HG02798 (cell line): ENCODE data around the gene HBB.
"Not testable (repeated sequence)": the region's sequence is repeated elsewhere in the genome, so short reads cannot be mapped to it uniquely, and the experiment has no call there.

Source experiments
- ATAC-seq: cut with Tn5 transposase; IDR thresholded peaks from one replicate; pipeline ENCODE4 v1.9.1; 2021; ENCODE audit warnings: mild to moderate bottlenecking; ENCODE audit not compliant: unreplicated experiment, poor library complexity

The HBB gene

DNA sequence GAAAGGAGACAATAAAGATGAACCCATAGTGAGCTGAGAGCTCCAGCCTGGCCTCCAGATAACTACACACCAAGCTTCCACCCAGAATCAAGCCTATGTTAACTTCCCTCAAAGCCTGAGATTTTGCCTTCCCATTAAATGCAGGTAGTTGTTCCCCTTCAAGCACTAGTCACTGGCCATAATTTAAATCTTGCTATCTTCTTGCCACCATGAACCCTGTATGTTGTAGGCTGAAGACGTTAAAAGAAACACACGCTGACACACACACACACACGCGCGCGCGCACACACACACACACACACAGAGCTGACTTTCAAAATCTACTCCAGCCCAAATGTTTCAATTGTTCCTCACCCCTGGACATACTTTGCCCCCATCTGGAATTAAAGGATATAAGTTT is 21.6 kb upstream of the HBB start:
- not testable (repeated sequence) for ATAC-seq

DNA sequence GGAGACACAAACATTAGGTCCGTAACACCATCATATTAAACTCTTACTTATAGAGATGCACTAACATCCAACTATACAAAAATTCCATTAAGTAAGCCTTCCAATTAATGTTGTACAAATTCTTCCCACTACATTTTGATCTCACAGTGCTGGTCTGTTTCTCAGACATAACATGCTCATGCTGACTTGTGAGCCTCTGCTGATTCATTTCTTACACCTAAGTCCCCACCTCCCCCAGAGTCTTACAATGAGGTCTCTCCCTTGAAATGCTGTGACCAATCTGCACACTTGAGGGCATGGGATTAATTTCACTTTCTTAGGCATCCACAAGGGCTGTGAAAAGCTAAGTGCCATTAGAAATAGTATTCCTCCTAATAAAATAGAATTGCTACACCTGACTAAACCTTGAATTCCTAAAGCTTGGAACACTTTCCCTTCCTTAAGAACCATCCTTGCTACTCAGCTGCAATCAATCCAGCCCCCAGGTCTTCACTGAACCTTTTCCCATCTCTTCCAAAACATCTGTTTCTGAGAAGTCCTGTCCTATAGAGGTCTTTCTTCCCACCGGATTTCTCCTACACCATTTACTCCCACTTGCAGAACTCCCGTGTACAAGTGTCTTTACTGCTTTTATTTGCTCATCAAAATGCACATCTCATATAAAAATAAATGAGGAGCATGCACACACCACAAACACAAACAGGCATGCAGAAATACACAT is 20.8 kb upstream of the HBB start:
- ATAC-seq: no peak

DNA sequence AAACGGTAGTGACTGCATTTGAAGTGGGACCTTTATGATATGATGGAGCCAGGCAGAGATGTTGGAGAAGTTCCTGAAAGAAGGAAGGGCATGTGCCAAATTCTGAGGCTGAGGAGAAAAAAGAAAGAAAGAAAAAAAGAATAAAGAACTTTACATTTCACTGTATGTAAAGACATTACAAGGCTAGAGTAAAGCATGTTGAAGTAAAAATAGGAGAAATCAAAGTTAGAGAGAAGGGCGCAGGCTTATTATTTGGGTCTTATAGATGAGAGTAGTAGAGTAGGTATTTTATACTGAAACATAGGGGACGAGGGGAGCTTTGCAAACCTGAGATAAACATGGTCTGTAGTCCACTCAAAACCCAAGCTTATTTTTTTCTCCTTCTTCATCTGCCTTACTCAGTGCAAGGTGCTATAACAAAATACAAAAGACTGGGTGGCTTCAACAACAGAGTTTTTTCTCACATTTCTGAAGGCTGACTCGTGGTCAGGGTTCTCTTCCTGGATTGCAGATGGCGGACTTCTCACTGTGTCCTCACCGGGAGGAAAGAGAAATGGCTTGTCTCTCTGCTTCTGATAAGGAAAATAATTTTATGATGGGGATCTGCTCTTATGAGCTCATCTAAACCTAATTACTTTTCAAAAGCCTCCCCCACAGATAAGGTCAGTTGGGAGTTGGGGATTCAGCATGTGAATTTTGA is 20.1 kb upstream of the HBB start:
- no peak for ATAC-seq

DNA sequence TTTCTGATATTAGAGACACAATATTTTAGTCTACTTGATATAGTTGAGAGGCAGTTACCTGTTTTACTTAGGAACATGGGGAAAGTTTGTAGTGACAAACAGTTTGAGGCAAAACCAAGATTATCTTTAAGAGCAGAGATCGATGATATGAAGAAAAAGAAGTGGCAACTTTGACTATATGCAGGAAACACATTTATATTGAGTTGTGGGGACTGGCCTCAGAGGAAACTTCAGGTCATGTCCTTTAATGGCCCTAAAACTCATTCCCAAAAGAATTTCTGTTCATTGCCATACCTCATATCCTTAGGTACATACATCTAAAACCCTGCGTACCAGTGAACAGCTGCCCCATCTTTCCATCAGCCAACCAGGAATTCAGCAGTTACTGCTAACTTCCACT is 18.3 kb upstream of the HBB start:
- ATAC-seq: no peak

DNA sequence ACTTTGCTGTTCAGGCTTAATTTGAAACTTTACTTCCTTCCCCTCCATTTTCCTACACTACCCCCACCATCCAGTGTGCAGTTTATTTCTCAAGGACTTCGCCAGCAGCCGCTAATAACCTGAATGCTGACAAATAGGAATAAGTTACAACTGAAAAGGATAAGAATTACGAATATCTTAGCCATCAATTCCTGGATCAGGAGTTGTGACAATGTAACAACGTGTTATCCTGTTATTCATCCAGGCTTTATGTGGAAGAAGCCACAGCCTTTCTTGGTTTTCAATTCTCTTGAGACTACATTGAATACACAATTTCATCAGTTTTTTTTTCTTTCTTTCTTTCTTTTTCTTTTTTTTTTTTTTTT is 16.9 kb upstream of the HBB start:
- no peak for ATAC-seq

DNA sequence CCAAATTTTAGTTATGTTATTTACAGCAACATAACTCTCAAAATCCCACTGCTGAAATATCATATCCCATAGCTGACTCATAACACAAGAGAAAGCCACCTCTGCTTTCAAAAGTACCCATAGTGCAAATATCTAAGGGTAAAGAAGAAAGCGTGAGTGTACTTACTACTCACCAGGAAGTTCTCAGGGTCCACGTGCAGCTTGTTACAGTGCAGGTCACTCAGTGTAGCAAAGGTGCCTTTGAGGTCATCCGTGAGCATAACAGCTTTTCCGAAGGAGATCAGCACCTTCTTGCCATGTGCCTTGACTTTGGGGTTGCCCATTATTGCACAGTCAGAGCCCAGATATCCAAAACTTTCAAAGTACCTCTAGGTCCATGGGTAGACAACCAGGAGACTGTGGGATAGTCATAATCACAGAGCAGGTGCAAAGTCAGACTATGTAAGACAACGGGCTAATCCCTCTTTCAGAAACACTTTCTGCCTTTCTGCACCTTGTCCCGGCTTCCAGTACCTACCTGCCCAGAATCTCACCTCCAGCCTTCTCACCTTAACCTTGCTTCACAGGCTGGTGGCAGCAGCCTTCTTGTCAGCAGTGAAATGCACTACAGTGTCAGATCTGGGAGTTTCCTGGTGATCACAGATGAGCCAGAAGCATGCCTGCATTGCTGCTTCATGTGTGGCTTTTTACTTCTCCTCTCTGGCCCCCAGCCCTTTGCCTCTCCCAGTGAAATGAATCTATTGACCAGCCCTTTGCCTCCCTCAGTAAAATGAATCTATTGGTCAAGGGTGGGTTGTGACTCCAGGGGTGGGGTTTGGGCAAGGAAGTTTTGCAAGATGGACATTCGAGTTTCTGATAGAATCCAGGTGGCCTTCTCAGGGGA is 16.3 kb upstream of the HBB start:
- ATAC-seq: peak; percentile 68

DNA sequence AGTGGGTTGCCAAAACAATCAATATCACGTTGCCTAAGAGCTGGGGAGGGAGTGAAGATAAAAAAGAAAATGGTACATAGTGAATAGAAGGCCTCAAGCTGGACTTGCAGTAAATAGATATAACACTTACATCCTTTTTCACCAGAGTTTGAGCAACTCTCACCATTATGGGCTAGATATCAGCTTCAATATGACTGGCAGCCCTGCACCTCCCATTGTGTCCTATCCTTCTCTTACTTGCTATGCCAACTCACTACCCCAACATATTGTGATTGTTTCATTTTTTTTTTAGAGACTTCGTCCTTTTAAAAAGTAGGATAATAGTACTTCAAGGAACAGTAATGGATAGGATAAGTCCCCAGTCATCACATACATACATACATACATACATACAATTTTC is 15.3 kb upstream of the HBB start:
- ATAC-seq: no peak

DNA sequence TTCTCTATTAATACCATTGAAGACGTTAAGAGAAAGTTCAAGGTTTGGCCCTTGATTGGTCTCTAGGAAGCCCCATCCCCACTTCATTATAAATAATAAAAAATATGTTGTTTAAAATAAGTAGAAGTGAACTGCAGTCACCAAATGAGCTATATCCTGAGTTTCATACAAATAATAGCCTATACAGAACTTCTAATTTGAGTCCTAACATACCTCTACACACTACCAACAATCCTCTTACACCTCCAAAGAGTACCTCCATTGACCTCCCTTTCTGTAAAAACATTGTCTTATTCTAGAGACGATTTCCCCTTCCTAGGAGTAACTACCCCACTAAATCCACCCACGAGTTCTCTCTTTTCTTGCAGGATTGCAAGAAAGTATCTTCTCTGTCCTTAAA is 14.6 kb upstream of the HBB start:
- no peak for ATAC-seq

DNA sequence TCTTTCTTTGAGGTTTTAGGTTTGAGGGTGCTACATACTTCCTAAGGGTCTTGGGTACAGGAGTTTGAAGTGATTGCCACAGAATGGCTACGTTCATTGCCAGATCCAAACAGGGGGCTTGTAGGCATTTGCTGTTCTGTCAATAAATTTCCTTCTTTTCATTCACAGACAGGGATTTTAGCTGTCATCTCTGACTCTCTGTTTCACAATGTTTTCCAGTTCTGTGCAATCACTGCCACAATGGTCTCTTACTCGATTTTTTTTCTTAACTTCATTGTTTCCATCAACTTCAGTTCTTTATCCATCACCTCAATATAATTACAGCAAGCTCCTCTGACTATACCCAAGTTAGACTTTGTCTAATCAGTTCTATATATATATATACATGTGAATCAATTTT is 13.6 kb upstream of the HBB start:
- no peak for ATAC-seq

DNA sequence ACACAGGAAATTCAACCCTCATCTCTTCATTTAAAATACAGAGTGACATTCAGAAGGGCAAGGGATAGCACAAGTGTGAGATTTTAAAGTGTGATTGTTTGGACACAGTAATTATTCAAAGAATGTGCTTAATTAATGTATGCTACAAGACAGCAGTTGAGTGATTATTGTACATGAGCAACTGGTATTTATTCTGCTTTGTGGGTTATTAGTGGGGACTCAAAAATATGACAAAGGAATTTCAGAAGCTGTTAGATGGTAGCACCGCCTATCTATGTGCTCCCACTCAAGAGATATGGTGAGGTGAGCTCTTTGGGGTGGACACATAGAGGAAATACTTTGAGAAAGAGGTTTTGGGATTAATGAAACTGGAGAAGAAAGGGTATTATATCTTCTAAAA is 13.2 kb upstream of the HBB start:
- ATAC-seq: no peak

DNA sequence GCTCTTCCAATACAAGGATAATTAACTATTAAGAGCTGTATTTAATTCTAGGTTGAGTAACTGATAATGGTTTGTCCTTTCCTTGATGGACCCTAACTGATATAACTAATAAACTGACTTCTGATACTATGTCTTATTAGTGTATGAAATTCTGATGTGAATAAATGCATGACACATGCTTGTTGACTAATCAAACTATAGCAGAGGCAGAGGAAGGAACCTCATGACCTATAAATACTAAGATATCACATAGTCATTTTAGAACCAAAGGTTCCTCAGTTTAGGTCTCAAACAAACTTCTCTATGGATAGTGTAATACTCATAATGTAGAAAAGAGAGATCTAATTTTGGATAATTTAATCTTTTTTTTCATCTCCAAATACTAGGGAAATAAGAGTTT is 12.2 kb upstream of the HBB start:
- no peak for ATAC-seq

DNA sequence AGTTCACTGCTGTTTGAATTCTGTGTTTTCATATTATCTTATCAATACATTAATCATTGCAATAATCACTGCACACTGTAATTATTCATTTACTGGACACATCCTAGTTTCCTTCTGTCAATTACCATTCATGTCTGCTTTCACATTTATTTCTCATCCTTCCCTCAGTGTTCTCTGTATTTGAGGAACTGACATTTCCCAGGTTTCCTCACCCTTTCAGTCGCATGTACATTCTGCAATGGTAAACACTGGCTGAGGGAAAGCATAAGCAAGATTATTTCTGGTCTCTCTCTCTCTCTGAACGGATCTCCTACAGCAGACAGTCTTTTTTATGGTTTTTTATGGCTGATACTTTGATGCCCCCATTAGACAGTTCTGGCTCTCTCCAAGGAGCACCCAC is 11.6 kb upstream of the HBB start:
- no peak for ATAC-seq

DNA sequence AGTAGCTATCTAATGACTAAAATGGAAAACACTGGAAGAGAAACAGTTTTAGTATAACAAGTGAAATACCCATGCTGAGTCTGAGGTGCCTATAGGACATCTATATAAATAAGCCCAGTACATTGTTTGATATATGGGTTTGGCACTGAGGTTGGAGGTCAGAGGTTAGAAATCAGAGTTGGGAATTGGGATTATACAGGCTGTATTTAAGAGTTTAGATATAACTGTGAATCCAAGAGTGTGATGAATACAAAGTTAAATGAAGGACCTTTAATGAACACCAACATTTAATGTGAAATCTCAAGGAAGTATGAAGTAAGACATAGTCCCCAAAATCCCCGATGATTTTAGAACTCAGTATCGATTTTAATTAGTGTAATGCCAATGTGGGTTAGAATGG is 10.5 kb upstream of the HBB start:
- ATAC-seq: no peak

DNA sequence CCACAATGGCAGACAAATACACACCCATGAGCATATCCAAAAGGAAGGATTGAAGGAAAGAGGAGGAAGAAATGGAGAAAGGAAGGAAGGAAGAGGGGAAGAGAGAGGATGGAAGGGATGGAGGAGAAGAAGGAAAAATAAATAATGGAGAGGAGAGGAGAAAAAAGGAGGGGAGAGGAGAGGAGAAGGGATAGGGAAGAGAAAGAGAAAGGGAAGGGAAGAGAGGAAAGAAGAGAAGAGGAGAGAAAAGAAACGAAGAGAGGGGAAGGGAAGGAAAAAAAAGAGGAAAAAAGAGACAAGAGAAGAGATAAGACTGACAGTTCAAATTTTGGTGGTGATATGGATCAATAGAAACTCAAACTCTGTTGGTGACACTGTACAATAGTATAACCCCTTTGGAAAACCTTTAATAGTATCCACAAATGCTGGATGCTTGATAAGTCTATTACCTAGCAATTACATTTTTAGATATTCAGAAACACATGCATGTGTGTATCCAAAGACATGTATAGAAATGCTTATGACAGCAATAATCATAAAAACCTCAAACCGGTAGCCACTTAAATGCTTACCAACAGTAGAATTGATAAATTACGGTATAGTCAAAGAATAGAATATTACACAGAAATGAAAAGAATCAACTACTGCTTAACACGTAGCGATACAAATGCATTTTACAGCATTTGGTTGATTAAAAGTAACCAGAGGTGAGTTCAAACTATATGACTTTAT is 8.7 kb upstream of the HBB start:
- ATAC-seq: no peak

DNA sequence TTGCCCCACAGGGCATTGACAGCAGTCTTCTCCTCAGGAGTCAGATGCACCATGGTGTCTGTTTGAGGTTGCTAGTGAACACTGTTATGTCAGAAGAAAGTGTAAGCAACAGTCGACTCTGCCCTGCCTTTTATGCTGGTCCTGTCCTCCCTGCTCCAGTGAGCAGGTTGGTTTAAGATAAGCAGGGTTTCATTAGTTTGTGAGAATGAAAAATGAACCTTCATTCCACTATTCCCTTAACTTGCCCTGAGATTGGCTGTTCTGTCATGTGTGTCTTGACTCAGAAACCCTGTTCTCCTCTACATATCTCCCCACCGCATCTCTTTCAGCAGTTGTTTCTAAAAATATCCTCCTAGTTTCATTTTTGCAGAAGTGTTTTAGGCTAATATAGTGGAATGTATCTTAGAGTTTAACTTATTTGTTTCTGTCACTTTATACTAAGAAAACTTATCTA is 7.5 kb upstream of the HBB start, which contains the start of gene HBD:
Gene HBD, minus strand, starts transcription at position 103 of the 454 bp plus-strand sequence. Its CDS starts 50 bp downstream, at position 53.
- peak; percentile 58 for ATAC-seq

DNA sequence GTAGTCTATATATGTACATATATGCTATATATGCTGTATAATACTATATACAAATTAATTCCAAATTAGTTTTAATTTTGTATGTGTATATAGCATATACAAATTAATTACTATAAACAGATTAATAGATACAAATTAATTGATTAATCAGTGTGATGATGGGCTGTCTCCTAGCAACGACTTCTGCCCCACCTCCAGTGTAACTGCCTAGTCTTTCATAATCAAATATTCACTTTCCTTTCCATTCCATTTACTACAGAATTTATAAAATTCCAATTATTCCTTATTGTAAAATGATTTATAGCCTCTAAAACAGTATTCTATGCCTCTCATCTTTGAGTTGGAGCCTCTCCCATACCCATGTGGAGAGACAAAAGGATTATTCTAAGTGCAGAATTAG is 6.4 kb upstream of the HBB start:
- ATAC-seq: no peak

DNA sequence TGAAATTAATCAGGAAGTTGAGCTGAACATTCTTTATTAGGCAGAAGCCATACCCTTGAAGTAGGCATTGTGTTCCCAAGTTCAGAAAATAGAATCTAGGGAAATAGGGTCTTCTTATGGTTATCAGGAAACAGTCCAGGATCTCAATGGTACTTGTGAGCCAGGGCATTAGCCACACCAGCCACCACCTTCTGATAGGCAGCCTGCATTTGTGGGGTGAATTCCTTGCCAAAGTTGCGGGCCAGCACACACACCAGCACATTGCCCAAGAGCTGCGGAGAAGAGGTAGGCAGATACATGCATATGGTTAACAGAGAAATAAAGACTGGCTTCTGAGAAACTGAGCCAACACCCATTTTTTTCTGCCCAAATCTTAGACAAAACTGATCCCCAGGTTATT is 6.0 kb upstream of the HBB start:
- no peak for ATAC-seq

DNA sequence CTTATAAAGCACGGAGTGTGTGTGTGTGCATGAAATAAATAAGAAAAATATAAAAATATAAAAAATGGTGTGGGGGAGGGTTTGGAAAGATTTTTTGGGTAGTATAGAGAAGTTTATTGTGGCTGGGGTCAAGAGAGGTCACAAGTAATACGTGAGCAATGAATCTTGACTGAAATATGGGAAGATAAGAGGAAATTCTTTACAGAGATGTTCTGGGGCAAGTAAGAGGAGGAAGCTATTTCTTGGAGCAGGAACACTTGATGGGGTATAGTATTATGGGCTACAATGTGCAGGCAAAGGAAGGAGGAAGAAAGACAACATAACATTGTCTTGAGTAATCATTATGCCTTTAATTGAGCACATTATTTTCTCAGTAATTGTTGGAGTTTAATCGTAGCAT is 5.3 kb upstream of the HBB start:
- ATAC-seq: no peak

DNA sequence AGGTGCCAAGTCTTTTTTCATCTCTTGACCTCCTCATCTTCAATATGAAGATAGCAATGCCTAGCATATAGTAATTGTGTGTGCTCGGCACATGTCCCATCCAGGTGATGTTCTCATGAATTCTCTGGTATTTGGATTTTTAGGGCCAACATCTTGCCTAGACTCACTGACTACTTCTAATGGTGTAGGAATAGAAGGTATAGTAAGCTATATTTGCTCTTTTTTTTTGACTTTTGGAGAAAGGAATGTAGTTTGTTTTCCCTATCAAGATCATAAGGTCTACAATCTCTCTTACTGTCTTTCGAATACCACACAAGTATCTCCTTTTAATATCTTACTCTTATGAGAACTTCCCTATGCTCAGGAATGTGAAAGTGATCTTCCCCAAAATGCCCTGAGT is 4.2 kb upstream of the HBB start:
- ATAC-seq: no peak

DNA sequence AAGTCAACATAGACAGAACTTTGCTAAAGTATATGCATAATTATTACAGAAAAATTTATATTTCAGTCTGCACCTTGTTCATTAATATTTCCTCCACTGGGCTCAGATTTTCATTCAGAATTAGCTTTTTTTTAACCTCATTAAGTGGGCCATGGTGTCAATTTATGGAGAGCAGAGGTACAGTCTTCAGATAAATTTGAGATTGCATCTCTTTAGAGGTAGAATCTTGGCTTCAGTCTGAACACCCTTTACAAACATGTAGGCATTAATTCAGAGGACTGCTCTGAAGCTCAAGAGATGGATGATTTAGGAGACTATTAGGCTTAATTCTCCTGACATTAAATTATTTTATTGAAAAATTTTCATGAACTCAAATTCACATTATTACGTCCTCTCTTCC is 3.4 kb upstream of the HBB start:
- ATAC-seq: no peak
